NCI-H1105 (cell line): Measurements from ENCODE around the gene PPP1R18.
"Not testable (repeated sequence)": the region's sequence is repeated elsewhere in the genome, so short reads cannot be mapped to it uniquely, and the experiment has no call there.

Experiments used
- DNase-seq: peaks from one replicate; lab custom pipeline; 2025; lab: John Stamatoyannopoulos, UW

Gene PPP1R18

GRCh38 chr6:30719791-30720737 is 33.6 kb upstream of the PPP1R18 start, which contains the start of gene TUBB:
TSS of gene TUBB (plus strand) at chr6:30720352. CDS start at chr6:30720507, 155 bp downstream.
- peak; percentile 98 for DNase-seq

GRCh38 chr6:30719356-30719755 is 32.9 kb upstream of the PPP1R18 start:
- DNase-seq, result no peak

- DNase-seq, result not testable (repeated sequence)
These were observed 31.6 kb upstream of the PPP1R18 start for GRCh38 chr6:30717845-30718720.

GRCh38 chr6:30717129-30717844 is 30.8 kb upstream of the PPP1R18 start, which contains the start of gene MDC1:
TSS of gene MDC1 (minus strand) at chr6:30717281. CDS start at chr6:30715175, 2,106 bp downstream.
- DNase-seq, result peak; percentile 100

GRCh38 chr6:30716879-30717128 is 30.4 kb upstream of the PPP1R18 start:
- no peak for DNase-seq

- no peak for DNase-seq
These were observed 27.8 kb upstream of the PPP1R18 start for GRCh38 chr6:30714263-30714662.

- no peak for DNase-seq
These were observed 26.0 kb upstream of the PPP1R18 start for GRCh38 chr6:30712441-30712945.

GRCh38 chr6:30711758-30712380 is 25.4 kb upstream of the PPP1R18 start:
- no peak for DNase-seq

GRCh38 chr6:30709101-30709868 is 22.8 kb upstream of the PPP1R18 start:
- DNase-seq, result no peak

GRCh38 chr6:30707281-30707850 is 20.9 kb upstream of the PPP1R18 start:
- peak; percentile 74 for DNase-seq

- DNase-seq, result no peak
These were observed 19.2 kb upstream of the PPP1R18 start for GRCh38 chr6:30705620-30706019.

GRCh38 chr6:30703821-30704220 is 17.4 kb upstream of the PPP1R18 start:
- no peak for DNase-seq

- DNase-seq, result no peak
These were observed 16.6 kb upstream of the PPP1R18 start for GRCh38 chr6:30703011-30703410.

GRCh38 chr6:30700340-30700739 is 13.9 kb upstream of the PPP1R18 start:
- DNase-seq, result no peak

- DNase-seq, result no peak
These were observed 10.0 kb upstream of the PPP1R18 start for GRCh38 chr6:30696432-30696831.

GRCh38 chr6:30691208-30691847 is 4.9 kb upstream of the PPP1R18 start:
- no peak for DNase-seq

GRCh38 chr6:30690403-30691207 is 4.2 kb upstream of the PPP1R18 start, which contains the start of gene NRM:
TSS of gene NRM (minus strand) at chr6:30690984. CDS start at chr6:30690974, 10 bp downstream.
- peak; percentile 82 for DNase-seq

- no peak for DNase-seq
These were observed 3.5 kb upstream of the PPP1R18 start for GRCh38 chr6:30689985-30690384.
